ENCODE measurements around the gene SFN. TPM values are rescaled to one million over a fixed set of nuclear protein-coding genes. Genes with fewer than 3 reads are reported as not detected.

Gene SFN
- total and polyA plus RNA-seq, 2 of the 13 experiments (the other 11 are each of a cell fraction or from before 2014, with no cell fraction given): 4.3 to 5.6 TPM

DNA sequence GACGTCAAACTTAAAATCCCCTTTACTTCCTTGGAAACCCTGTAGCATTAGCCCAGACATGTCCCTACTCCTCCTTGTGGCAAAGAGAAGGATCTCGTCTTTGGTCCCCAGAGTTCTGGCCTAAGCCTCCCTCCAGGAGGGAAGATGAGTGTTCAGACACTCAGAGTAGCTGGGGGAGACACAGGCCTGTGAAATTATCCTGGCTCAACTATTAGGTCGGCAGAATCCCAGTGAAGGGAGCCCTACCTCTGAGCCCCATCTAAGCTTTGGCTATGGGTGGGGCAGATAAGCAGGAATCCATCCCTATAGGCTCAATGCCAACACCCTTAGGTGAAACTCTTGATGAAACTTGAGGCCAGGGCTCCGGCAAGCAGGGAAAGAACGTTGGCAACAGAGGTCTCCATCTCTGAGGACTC is 1.7 kb upstream of the SFN start (continued):
- TF ChIP-seq ZNF672 (CRISPR knock-in tag; IDR thresholded peaks at IDR 0.05) (no peak), GTF2F1 (IDR thresholded peaks at IDR 0.05; ENCODE audit: low read length) (no peak), NFIC (IDR thresholded peaks at IDR 0.05; ENCODE audit: low read length) (no peak), ZNF883 (CRISPR knock-in tag; IDR thresholded peaks at IDR 0.05; ENCODE audit: not compliant biosample characterization) (no peak), ZBTB21 (CRISPR knock-in tag; IDR thresholded peaks at IDR 0.05) (no peak), ZNF792 (CRISPR knock-in tag; IDR thresholded peaks at IDR 0.05) (no peak), HNRNPUL1 (IDR thresholded peaks at IDR 0.05; ENCODE audit: low read depth, low read length) (no peak), ZBTB20 (CRISPR knock-in tag; IDR thresholded peaks at IDR 0.05; ENCODE audit: borderline replicate concordance, low read depth) (no peak), ZNF484 (CRISPR knock-in tag; IDR thresholded peaks at IDR 0.05; ENCODE audit: borderline replicate concordance, low read depth) (no peak), STAT5B (CRISPR knock-in tag; IDR thresholded peaks at IDR 0.05) (no peak), ZBTB7A (CRISPR knock-in tag; IDR thresholded peaks at IDR 0.05) (no peak)
- TF ChIP-seq, protein P1, sequence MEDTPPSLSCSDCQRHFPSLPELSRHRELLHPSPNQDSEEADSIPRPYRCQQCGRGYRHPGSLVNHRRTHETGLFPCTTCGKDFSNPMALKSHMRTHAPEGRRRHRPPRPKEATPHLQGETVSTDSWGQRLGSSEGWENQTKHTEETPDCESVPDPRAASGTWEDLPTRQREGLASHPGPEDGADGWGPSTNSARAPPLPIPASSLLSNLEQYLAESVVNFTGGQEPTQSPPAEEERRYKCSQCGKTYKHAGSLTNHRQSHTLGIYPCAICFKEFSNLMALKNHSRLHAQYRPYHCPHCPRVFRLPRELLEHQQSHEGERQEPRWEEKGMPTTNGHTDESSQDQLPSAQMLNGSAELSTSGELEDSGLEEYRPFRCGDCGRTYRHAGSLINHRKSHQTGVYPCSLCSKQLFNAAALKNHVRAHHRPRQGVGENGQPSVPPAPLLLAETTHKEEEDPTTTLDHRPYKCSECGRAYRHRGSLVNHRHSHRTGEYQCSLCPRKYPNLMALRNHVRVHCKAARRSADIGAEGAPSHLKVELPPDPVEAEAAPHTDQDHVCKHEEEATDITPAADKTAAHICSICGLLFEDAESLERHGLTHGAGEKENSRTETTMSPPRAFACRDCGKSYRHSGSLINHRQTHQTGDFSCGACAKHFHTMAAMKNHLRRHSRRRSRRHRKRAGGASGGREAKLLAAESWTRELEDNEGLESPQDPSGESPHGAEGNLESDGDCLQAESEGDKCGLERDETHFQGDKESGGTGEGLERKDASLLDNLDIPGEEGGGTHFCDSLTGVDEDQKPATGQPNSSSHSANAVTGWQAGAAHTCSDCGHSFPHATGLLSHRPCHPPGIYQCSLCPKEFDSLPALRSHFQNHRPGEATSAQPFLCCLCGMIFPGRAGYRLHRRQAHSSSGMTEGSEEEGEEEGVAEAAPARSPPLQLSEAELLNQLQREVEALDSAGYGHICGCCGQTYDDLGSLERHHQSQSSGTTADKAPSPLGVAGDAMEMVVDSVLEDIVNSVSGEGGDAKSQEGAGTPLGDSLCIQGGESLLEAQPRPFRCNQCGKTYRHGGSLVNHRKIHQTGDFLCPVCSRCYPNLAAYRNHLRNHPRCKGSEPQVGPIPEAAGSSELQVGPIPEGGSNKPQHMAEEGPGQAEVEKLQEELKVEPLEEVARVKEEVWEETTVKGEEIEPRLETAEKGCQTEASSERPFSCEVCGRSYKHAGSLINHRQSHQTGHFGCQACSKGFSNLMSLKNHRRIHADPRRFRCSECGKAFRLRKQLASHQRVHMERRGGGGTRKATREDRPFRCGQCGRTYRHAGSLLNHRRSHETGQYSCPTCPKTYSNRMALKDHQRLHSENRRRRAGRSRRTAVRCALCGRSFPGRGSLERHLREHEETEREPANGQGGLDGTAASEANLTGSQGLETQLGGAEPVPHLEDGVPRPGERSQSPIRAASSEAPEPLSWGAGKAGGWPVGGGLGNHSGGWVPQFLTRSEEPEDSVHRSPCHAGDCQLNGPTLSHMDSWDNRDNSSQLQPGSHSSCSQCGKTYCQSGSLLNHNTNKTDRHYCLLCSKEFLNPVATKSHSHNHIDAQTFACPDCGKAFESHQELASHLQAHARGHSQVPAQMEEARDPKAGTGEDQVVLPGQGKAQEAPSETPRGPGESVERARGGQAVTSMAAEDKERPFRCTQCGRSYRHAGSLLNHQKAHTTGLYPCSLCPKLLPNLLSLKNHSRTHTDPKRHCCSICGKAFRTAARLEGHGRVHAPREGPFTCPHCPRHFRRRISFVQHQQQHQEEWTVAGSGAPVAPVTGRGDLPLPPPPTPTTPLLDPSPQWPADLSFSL (CRISPR knock-in tag; IDR thresholded peaks at IDR 0.05): no peak
- TF ChIP-seq, protein P2, sequence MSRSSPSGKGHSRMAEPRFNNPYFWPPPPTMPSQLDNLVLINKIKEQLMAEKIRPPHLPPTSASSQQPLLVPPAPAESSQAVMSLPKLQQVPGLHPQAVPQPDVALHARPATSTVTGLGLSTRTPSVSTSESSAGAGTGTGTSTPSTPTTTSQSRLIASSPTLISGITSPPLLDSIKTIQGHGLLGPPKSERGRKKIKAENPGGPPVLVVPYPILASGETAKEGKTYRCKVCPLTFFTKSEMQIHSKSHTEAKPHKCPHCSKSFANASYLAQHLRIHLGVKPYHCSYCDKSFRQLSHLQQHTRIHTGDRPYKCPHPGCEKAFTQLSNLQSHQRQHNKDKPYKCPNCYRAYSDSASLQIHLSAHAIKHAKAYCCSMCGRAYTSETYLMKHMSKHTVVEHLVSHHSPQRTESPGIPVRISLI (CRISPR knock-in tag; IDR thresholded peaks at IDR 0.05; ENCODE audit: borderline replicate concordance): no peak

All from HepG2 (cell line).